Activated CD8-positive, alpha-beta memory T cell treated with anti-CD3 and anti-CD28 coated beads, Interleukin-2, amount 50 U/mL, for 24 hours (primary cell): ENCODE data around the gene CAMK2A.

Experiments used
- DNase-seq: peaks from one replicate; pipeline ENCODE4 v3.0.0-alpha.2; 2020; ENCODE audit errors: extremely low read depth

Gene CAMK2A

DNA sequence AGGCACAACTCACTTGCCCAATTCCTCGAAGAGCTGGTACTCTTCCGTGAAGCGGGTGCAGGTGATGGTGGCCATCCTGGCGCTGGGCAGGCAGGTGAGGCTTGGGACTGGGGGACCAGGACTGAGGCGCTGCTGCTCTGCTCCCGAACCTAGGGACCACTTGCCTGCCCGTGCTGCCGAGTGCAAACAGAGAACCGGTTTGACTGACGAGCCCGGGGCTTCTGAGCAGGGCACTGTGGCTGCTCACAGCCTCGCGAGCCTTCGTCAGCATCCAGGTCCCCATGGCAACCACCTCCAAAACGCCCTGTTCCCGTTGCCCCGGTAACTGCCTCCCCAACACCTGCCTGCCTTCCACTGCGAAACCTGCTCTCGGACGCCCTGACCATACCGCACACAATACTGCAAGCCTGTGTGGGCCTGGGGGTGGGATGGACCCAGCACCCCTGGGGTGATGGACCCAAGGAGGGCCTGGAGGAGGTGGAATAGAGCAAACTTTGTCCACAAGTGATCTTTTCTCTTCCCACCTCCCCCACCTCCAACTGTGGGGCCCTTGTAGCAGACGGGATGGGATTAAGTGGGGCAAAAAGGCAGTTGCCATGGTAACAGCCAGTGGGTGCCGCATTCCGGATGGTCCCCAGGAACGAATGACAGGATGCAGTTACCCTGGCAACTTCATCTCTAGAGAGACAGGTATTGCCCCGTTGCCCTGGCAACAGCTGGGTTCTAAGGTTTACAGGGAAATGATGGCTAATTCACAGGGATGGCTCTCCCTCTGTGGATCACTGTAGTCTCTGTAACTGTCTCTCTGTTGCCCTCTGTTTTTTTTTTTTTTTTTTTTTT is at the start of gene CAMK2A:
TSS of gene CAMK2A (minus strand) at position 223 of the 840 bp plus-strand sequence. CDS start at position 75, 148 bp downstream.
- DNase-seq = no peak

DNA sequence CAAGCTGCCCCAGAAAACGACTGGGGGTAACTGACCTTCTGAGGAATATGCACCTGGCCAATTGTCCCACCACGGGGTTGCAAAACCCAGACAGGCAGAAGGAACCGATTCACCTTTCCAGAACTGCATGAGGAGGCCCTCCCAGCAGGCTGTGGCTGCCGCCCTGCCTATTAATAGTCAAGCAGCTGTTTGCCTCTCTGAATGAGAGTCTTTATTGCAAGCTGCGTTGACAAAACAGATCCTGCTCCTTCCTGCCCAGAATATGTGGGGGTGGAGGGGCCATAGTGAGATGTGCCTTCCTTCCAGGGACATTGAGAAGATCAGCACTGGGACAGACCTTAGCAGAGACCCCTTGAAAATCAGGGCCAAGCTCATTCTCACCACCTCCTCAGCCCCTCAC is 49.6 kb upstream of the CAMK2A start:
- DNase-seq = no peak

DNA sequence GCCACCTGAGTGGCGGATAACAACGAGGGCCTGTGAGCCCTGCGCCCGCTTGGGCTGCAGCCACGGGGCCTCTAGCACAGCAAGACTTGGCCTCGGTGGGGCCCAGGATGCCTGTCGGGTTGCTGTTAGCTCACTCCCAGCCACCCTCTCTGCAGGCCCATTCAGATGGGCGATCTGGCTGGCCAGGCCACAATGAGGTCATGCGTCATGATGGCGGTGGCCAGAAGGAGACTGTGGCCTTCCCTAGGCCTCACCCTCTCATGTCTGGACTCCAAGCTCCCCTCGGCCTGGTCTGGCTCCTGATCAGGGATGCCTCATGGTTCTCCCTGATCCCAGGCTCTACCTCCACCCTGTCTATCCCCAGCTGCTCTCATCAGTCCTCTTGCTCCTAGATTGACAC is 49.0 kb upstream of the CAMK2A start:
- no peak for DNase-seq

DNA sequence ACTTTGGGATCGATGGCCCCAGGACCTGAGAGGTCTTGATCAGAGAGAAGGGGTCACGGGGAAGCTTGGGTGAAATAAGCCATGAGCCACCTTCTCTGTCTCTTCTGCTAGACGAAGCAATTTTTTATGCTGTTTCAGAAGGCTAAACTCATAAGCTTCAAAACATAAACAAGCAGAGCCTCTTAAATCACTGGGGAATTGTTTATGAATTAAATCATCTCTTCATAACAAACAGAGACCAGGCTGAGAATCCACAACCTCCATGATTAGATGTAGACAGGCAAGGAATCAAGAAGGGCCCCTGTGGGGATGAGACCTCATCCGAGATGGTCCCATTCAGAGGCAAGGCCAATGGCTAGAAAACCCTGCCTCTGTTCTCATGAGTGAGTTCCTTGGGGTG is 46.2 kb upstream of the CAMK2A start:
- DNase-seq = no peak

GRCh38 chr5:150333400-150333799 is 43.8 kb upstream of the CAMK2A start:
- no peak for DNase-seq

GRCh38 chr5:150329881-150330876 is 40.6 kb upstream of the CAMK2A start:
- DNase-seq = no peak

- DNase-seq = no peak
Measured at GRCh38 chr5:150329038-150329437, 39.5 kb upstream of the CAMK2A start.

GRCh38 chr5:150328515-150328914 is 38.9 kb upstream of the CAMK2A start:
- DNase-seq = no peak

- no peak for DNase-seq
Measured at GRCh38 chr5:150327139-150327538, 37.6 kb upstream of the CAMK2A start.

DNA sequence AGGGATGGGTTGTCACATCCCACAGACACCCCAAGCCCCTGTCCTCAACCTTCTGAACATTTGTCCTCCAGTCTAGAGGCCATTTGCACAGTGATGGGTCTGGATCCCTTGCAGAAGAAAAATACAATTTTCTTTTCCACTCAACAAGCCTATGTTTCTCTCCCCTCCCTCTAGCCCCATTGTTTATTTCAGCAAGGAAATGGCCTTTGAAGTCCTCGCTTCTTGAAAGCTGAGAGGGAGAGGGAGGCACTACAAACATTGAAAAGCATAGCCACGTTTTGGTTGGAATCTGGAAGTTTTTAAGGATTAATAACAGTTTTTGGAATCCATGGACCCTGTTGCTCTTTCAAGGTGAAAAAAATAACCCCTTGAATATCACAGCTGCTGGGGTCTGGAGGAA is 37.1 kb upstream of the CAMK2A start:
- DNase-seq = no peak

- DNase-seq = no peak
Measured at GRCh38 chr5:150325426-150325825, 35.9 kb upstream of the CAMK2A start.

- no peak for DNase-seq
Measured at GRCh38 chr5:150323819-150324218, 34.2 kb upstream of the CAMK2A start.

DNA sequence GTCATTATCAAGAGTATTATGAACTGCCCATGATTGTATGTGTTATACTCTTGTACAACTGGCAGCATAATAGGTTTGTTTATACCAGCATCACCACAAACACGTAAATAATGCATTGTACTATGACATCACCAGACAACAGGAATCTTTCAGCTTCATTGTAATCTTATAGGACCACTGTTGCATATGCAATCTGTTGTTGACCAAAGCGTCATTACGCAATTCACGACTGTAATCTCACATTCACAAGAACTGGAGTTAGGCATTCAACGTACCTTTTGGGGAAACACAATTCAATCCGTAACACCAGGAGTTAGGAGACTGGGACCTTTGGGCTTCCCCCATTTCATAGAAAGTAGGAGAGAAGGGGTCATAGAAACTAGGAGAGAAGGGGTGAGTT is 33.5 kb upstream of the CAMK2A start:
- DNase-seq = no peak

DNA sequence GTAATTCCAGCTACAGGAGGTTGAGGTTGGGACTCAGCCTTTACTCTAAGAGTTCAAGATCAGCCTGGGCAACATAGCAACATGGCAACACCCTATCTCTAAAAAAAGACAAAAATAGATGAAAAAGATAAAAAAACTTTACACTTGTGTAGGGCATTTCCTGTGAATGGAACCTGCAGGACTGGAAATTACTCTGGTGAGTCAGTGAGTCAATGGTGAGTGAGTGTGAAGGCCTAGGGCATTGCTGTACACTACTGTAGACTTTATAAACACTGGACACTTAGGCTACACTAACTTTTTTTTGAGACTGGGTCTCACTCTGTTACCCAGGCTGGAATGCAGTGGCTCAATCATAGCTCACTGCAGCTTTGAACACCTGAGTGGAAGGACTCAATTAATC is 32.6 kb upstream of the CAMK2A start:
- no peak for DNase-seq

DNA sequence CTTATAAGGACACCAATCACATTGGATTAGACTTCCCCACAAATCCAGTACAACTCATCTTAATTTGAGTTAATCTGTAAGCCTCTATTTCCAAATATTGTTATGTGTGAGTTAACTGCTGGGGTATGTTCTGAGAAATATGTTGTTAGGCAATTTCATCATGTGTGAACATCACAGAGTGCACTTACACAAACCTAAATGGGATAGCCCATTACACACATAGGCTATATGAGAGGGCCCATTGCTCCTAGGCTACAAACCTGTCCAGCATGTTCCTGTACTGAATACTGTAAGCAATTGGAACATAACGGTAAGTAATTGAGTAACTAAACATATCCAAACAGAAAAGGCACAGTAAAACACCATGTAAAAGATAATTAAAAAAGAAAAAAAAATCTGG is 32.2 kb upstream of the CAMK2A start:
- no peak for DNase-seq

- DNase-seq = no peak
Measured at GRCh38 chr5:150321211-150321610, 31.6 kb upstream of the CAMK2A start.

DNA sequence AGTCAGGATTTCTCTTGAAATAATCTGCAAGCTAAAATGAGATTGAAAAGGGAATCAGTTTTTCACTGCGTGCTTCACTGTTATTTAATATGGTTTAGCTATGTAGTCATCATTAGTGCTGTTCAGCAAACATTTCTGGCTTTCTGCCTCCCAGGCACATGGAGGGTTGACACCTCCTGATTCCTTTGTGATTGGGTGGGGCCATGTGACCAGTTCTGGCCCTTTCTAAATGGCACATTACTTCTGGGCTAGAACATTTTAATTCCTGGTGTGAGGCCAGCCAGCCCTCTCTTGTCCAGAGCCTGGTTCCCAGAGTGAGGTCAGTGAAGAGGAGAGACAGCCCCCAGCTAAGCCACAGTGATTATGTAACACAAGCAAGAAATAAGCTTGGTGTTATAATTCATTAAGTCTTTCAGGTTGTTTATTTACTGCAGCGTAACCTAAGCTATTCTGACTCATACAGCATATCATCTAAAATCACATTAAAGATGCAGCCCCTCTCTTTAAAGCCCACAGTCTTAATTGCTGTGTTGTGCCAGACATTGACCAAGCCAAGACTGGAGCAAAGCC is 30.6 kb upstream of the CAMK2A start:
- no peak for DNase-seq

GRCh38 chr5:150319484-150319790 is 29.9 kb upstream of the CAMK2A start:
- no peak for DNase-seq

GRCh38 chr5:150318613-150319483 is 29.3 kb upstream of the CAMK2A start:
- DNase-seq = no peak

DNA sequence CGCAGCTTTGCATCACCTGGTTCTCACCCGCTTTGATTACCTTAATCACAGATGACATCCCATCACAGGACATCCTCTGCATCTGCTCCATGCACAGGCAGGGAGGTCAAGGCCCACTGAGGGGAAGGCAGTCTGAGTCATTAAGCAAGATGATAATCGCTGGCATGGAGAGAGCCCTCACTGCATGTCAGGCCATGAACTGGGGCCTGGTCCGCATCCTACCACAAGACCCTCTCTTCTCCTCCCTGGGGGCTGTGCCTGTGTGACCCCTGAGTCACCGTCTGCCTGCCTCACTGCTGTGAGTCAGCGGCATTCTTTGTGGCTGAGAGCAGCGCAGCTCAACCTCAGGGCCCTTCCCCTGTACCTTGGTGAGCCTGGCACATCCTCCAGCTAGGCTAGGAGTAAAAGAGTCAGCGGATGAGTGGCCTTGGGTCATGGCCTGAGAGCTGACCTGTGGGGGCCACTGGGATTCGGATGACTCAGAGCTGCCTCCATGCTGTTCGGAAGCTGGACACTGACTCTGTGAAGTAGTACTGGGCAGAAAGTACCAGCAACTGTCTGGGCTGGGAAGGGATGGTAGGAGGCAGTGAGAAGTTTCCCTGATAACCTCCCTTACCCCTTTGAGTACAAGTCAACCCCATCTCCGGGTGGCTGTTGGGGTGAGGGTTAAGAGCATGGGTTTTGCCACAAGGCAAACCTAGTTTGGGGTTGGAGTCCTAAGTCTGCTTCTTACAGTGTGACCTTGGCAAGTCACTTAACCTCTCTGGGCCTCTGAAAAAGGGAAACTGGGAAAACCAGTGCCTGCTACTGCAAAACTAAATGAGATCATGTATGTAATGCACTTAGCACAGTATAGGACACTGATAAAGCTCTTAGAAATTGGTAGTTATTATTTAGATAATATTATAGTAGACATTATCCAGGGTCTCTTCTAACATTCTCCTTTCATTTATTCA is 27.8 kb upstream of the CAMK2A start:
- DNase-seq = no peak
